Gastrocnemius medialis (tissue), 4 donors: ENCODE results near the gene ALX3. TPM values are rescaled to one million over a fixed set of nuclear protein-coding genes. Genes with fewer than 3 reads are reported as not detected.
A peak's percentile ranks its signal among the peaks of the same experiment; 100 is the strongest.

Source experiments
- ATAC-seq, 2 donors: fragments of 150-250 bp; one replicate each; pipeline ENCODE4 v1.9.1; 2016
- DNase-seq, 2 donors: peaks; one replicate each; pipeline ENCODE4 v3.0.0-alpha.2; 2019
- H3K27ac ChIP-seq, 4 donors: fragments of 200-600 bp; sonication (generic); 1 replicate in 1 of 4; 2 replicates in 3 of 4; pipeline ENCODE4 v1.5.1; 2016 to 2018; ENCODE audit warnings: mild to moderate bottlenecking in 2 of 4, moderate library complexity in 1 of 4
- H3K27me3 ChIP-seq, 3 donors: fragments of 200-600 bp; sonication (generic) in 2 of 3; 1 replicate in 1 of 3; 2 replicates in 2 of 3; pipeline versions ENCODE4 v1.5.1 to v1.6.0; 2016 to 2019; ENCODE audit warnings: mild to moderate bottlenecking in 1 of 3, moderate library complexity in 1 of 3
- H3K36me3 ChIP-seq, 2 donors: fragments of 200-600 bp; sonication (generic) in 1 of 2; one replicate each; pipeline ENCODE4 v1.5.1; 2017 to 2018
- H3K4me1 ChIP-seq, 2 donors: fragments of 200-600 bp; sonication (generic) in 1 of 2; one replicate each; pipeline ENCODE4 v1.5.1; 2016 to 2017; ENCODE audit warnings: mild to moderate bottlenecking in 2 of 2
- H3K4me3 ChIP-seq, 4 donors: fragments of 200-600 bp; sonication (generic) in 3 of 4; 1 replicate in 1 of 4; 2 replicates in 3 of 4; pipeline ENCODE4 v1.5.1; 2016 to 2019; ENCODE audit warnings: mild to moderate bottlenecking in 2 of 4
- H3K9me3 ChIP-seq, 3 donors: fragments of 200-600 bp; sonication (generic) in 2 of 3; 1 replicate in 1 of 3; 2 replicates in 2 of 3; pipeline ENCODE4 v1.5.1; 2016 to 2019
- POLR2A ChIP-seq, 2 donors: fragments of 450-650 bp; IDR thresholded peaks; one replicate each; pipeline ENCODE4 v1.6.1; 2017; ENCODE audit warnings: antibody characterized with exemption in 2 of 2, mild to moderate bottlenecking in 2 of 2, moderate library complexity in 2 of 2
- in situ Hi-C, 4 donors: fragments of 200-750 bp; cut with MboI; loops; one replicate each; pipeline versions ENCODE4 v1.15.0 to v1.8.0; 2017; ENCODE audit warnings: low sequenced_read_pairs in 4 of 4
- intact Hi-C: fragments of 100-400 bp; cut with DNase I; formaldehyde crosslinking; loops from one replicate; pipeline ENCODE4 v1.15.1; 2023; ENCODE audit warnings: low total_unique reads
- total RNA-seq, 4 donors: library from RNA; depleted of rRNA; stranded (reverse); fragments of >200 nt; gene quantifications; one replicate each; pipeline versions ENCODE4 v1.1.0 to v1.2.3, GENCODE V29; 2016
- TF ChIP-seq, protein P1 (sequence below), 5 experiments: fragments of 450-650 bp in 3 of 5; fragments of 200-600 bp in 2 of 5; sonication (generic) in 2 of 5; IDR thresholded peaks in 4 of 5; conservative IDR thresholded peaks in 1 of 5; 1 replicate in 4 of 5; 2 replicates in 1 of 5; pipeline ENCODE4 v1.5.1; 2016 to 2019; ENCODE audit warnings: antibody characterized with exemption in 5 of 5, mild to moderate bottlenecking in 3 of 5, moderate library complexity in 3 of 5

The ALX3 gene
- total RNA-seq, 4 donors from 2014 or later = not detected

DNA sequence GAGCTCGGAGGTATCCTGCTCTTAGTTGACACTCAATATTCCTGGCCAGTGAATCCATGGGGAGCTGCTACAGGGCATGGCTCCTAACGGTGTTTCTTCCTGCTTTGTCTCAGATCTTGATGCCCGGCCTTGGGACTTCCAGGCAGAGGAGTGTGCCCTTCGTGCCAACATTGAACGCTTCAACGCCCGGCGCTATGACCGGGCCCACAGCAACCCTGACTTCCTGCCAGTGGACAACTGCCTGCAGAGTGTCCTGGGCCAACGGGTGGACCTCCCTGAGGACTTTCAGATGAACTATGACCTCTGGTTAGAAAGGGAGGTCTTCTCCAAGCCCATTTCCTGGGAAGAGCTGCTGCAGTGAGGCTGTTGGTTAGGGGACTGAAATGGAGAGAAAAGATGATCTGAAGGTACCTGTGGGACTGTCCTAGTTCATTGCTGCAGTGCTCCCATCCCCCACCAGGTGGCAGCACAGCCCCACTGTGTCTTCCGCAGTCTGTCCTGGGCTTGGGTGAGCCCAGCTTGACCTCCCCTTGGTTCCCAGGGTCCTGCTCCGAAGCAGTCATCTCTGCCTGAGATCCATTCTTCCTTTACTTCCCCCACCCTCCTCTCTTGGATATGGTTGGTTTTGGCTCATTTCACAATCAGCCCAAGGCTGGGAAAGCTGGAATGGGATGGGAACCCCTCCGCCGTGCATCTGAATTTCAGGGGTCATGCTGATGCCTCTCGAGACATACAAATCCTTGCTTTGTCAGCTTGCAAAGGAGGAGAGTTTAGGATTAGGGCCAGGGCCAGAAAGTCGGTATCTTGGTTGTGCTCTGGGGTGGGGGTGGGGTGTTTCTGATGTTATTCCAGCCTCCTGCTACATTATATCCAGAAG is 16.7 kb downstream of the ALX3 start:
- intact Hi-C loops (loop anchor here (1.0 kb wide), 1 partner anchor 53 kb away; no protein-coding TSS in a partner anchor), in situ Hi-C loops (loop anchor here (5.0 to 10.0 kb wide), 2 partner anchors 51 to 54 kb away; no protein-coding TSS in a partner anchor)
- H3K36me3 ChIP-seq = peaks cover 0 to 82% of the 10 kb centered on the region in 2 donors
- H3K27ac ChIP-seq = no peak overlapping the region
- ATAC-seq (peak; percentile 57 to 68), DNase-seq (peak in 1 of 2 donors; percentile 46)
- H3K4me1 ChIP-seq = peaks cover 4 to 20% of the 10 kb centered on the region in 2 donors
- no peak for TF ChIP-seq POLR2A (IDR thresholded peaks at IDR 0.05)
- TF ChIP-seq, protein P1, sequence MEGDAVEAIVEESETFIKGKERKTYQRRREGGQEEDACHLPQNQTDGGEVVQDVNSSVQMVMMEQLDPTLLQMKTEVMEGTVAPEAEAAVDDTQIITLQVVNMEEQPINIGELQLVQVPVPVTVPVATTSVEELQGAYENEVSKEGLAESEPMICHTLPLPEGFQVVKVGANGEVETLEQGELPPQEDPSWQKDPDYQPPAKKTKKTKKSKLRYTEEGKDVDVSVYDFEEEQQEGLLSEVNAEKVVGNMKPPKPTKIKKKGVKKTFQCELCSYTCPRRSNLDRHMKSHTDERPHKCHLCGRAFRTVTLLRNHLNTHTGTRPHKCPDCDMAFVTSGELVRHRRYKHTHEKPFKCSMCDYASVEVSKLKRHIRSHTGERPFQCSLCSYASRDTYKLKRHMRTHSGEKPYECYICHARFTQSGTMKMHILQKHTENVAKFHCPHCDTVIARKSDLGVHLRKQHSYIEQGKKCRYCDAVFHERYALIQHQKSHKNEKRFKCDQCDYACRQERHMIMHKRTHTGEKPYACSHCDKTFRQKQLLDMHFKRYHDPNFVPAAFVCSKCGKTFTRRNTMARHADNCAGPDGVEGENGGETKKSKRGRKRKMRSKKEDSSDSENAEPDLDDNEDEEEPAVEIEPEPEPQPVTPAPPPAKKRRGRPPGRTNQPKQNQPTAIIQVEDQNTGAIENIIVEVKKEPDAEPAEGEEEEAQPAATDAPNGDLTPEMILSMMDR (IDR thresholded peaks at IDR 0.05 in 4 of 5, conservative IDR thresholded peaks at IDR 0.05 in 1 of 5) = peak; percentile 78 to 95 (median 86)
- no peaks in the 10 kb centered on the region for H3K9me3 ChIP-seq
- no peaks in the 10 kb centered on the region for H3K27me3 ChIP-seq
- H3K4me3 ChIP-seq = no peak overlapping the region

DNA sequence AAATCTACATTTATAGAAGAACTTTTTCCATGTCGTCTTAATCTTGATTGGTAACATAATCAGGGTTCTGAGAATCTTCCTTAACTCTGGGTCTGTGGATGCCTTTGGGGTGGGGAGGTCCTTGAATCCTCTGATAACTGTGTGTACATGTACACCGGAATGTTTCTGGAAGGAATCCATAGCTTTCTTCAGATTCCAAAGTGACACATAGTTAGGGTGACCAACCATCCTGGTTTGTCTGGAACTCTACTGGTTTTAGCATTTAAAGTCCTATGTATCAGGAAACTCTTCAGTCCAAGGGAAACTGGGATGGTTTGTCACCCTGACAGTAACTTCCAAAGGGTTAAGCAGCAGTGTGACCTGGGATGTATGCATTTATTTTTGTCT is 19.2 kb downstream of the ALX3 start:
- no peaks in the 10 kb centered on the region for H3K27me3 ChIP-seq
- H3K4me3 ChIP-seq = no peak overlapping the region
- TF ChIP-seq POLR2A (IDR thresholded peaks at IDR 0.05) = no peak
- TF ChIP-seq, protein P1 (IDR thresholded peaks at IDR 0.05 in 4 of 5, conservative IDR thresholded peaks at IDR 0.05 in 1 of 5) = no peak
- intact Hi-C loops (no loop called here), in situ Hi-C loops (loop anchor here (5.0 to 10.0 kb wide), 2 partner anchors 54 to 56 kb away; no protein-coding TSS in a partner anchor)
- ATAC-seq = no peak
- H3K9me3 ChIP-seq = no peaks in the 10 kb centered on the region
- H3K27ac ChIP-seq = peak overlapping the region in 1 of 4 donors; percentile 18
- H3K36me3 ChIP-seq = peaks cover 0 to 97% of the 10 kb centered on the region in 2 donors
- peaks cover 4 to 33% of the 10 kb centered on the region in 2 donors for H3K4me1 ChIP-seq
- no peak for DNase-seq

DNA sequence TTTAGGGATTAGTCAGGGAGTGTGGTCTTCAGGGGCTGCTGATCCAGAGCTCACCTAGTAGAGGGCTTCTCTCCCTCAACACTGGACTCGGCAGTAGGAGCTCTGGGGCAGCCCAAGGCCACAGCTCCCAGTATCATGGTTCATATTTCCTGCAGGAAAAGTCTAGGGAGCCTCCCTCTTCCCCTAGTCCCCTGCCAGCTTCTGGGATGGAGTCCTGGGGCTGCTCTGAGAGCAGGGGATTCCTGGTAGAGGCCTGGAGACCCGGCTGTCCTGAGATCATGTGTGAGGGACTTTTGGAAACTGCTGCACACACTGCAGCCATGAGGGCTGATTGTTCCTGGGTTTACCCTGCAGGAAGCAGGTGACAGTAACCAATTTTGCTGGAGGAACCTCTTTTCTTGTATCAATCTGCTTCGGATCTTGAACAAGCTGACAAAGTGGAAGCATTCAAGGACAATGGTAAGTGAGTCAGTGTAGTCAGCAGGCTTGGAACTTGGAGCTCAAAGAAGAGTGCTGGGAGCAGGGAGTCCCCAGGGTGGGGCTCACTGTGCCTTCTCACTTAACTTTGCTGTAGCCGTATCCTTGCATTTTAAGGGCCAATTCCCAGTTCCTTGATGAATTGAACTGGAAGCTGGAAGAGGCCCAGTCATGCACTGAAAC is 19.7 kb downstream of the ALX3 start:
- intact Hi-C loops (no loop called here), in situ Hi-C loops (loop anchor here (5.0 to 10.0 kb wide), 2 partner anchors 54 to 57 kb away; no protein-coding TSS in a partner anchor)
- TF ChIP-seq, protein P1 (IDR thresholded peaks at IDR 0.05 in 4 of 5, conservative IDR thresholded peaks at IDR 0.05 in 1 of 5) = no peak
- no peak for TF ChIP-seq POLR2A (IDR thresholded peaks at IDR 0.05)
- ATAC-seq (no peak), DNase-seq (no peak)
- Histone ChIP-seq H3K27me3 (no peaks in the 10 kb centered on the region), H3K9me3 (no peaks in the 10 kb centered on the region), H3K4me3 (no peak overlapping the region), H3K27ac (peak overlapping the region in 2 of 4 donors; percentile 18 to 30), H3K36me3 (peaks cover 0 to 97% of the 10 kb centered on the region in 2 donors), H3K4me1 (peaks cover 4 to 33% of the 10 kb centered on the region in 2 donors)

DNA sequence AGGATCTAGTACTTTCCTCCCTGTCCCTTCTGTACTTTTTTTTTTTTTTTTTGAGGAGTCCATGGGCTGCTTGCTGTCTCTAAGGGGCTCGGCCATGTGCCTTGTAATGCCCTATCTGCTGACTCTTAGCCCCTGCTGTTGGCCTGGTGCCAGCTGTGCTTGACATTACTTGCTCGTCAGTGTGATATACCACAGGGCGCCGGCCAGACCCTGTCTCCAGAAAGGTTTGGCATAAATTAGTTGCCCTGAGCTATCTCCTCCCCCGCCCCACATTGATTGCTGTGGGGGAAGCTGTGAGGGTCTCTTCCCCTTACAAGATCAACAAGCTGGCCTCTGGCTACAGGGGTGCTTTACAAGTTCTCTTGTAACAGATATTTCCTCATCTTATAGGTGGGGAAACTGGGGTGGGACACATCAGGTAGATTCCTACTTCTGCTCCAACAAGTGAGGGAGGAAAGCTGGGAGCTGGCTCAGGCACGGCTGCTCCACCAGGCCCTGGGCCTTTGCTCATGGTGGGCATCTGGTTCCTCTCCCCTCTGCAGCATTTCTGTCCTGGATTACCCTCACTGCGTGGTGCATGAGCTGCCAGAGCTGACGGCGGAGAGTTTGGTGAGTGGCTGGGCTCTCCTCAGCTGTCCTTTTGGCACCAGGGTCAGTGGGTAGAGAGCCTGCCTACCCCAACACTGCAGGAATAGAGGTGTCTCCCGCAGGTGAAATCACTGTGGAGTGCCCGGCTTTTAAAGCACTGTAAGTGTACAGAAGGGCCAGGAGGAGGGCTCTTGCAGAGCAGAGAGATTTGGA is 20.5 kb downstream of the ALX3 start:
- Histone ChIP-seq H3K27ac (peak overlapping the region in 2 of 4 donors; percentile 18 to 54), H3K4me3 (no peak overlapping the region), H3K27me3 (no peaks in the 10 kb centered on the region), H3K4me1 (peaks cover 4 to 33% of the 10 kb centered on the region in 2 donors), H3K36me3 (peaks cover 0 to 97% of the 10 kb centered on the region in 2 donors), H3K9me3 (no peaks in the 10 kb centered on the region)
- ATAC-seq = no peak
- in situ Hi-C loops (loop anchor here (5.0 to 25.0 kb wide), 3 partner anchors 55 to 287 kb away; partner anchors contain the start of gene RBM15 (in 1 of the 4)), intact Hi-C loops (no loop called here)
- no peak for DNase-seq
- TF ChIP-seq, protein P1 (IDR thresholded peaks at IDR 0.05 in 4 of 5, conservative IDR thresholded peaks at IDR 0.05 in 1 of 5) = no peak
- TF ChIP-seq POLR2A (IDR thresholded peaks at IDR 0.05) = no peak
